ENCODE measurements around the gene PTDSS2. TPM values are rescaled to one million over a fixed set of nuclear protein-coding genes. Genes with fewer than 3 reads are reported as not detected.
"Not testable (repeated sequence)": the region's sequence is repeated elsewhere in the genome, so short reads cannot be mapped to it uniquely, and the experiment has no call there.

The PTDSS2 gene
- total RNA-seq, 1 donor from 2014 or later = 27.8 TPM

DNA sequence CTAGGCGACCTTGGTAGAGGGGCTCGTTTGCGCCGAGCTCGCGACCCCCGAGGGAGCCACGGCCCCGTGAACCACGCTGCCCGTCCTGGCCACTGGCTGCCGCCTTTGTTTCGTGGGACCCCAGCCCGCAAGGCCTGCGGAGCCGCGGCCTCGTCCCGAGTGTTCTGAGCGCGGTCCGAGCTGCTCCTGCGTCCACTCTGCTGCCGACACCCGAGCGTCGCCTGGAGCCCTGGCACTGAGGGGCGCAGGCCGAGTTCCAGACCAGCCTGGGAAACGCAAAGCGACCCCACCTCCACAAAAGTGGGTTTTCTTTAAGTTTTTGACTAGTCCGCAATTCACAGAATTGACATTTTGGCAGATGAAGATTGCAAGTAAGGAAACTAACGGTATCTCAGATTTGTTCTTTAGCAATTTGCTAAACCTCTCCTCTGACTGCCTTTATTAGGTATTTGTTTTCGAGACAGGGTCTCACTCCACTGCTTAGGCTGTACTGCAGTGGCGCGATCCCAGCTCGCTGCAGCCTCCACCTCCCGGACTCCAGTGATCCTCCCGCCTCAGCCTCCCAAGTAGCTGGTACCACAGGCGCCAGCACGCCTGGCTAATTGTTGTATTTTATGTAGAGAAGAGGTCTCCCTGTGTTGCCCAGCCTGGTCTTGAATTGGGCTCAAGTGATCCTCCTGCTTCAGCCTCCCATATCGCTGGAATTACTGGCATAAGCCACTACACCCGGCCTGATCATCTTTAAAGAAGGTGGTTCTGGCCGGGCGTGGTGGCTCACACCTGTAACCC is 57.8 kb downstream of the PTDSS2 start:
- intact Hi-C loops (cut with DNase I) = loop anchor here (2.0 kb wide), 1 partner anchor 57 kb away; the partner anchor contains the start of gene PTDSS2
- ATAC-seq (no peak), DNase-seq (ENCODE audit: missing footprints) (peak; percentile 65)

DNA sequence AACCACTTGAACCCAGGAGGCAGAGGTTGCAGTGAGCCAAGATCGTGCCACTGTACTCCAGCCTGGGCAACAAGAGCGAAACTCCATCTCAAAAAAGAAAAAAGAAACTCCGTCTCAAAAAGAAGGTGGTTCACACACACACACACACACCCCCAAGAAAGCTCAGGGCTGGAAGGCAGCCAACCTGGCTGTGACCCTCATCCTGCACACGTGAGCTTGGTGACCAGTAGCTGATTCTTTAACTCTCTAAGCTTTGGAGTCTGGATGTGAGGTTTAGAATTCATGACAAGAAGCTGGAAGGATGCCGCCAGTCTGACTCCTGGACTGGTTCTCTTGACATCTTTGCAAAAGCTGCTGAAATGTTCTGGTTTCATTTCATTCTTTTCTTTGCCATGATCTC is 58.9 kb downstream of the PTDSS2 start:
- ATAC-seq (no peak), DNase-seq (ENCODE audit: missing footprints) (no peak)
- intact Hi-C loops (cut with DNase I) = no loop called here

DNA sequence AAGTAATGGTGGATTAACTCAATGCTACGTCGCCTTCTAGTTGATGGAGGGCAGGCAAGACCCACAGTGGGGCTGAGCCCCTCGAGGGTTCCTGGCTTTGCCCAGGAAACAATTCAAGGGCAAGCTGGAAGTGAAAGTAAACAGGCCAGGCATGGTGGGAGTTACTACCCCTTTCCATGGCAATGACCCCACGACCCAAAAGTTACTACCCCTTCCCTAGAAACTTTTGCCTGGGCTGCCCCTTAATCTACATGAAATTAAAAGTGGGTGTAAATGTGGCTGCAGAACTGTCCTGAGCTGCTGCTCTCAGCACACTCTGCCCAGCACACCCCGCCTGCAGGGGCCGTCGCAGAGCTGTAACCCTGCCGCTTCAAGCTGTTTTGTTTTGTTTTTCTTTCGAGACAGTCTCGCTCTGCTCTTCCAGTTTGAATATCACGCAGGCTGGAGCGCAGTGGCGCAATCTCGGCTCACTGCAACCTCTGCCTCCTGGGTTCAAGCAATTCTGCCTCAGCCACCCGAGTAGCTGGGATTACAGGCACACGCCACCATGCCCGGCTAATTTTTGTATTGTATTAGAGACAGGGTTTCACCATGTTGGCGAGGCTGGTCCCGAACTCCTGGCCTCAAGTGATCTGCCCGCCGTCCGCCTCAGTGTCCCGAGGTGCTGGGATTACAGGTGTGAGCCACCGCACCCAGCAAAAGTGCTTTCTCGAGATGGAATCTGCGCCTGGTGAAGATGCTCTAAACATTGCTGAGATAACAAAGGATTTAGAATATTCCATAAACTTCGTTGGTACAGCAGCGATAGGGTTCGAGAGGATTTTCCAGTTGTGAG is 62.9 kb downstream of the PTDSS2 start:
- DNase-seq (ENCODE audit: missing footprints) (no peak), ATAC-seq (no peak)
- intact Hi-C loops (cut with DNase I) = no loop called here

DNA sequence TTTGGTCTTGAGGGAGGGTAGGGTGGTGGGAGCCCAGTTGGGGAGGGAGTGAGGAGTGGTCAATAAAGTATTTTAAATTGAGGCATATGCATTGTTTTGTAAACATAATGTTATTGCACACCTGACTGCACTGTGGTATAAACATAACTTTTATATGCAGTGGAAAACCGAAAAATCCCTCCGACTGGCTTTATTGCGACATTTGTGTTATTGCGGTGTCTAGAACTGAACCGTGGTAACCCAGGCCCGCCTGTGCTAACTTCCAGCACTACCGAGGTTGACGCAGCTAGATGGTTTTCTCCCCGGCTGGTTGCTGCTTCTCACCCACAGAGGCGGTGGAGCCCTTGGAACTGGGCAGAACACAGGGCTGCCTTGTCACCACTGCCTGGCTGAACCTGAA is 64.5 kb downstream of the PTDSS2 start:
- no peak for DNase-seq (ENCODE audit: missing footprints)
- intact Hi-C loops (cut with DNase I) = loop anchor here (5.0 kb wide), 1 partner anchor 107 kb away; no protein-coding TSS in a partner anchor

DNA sequence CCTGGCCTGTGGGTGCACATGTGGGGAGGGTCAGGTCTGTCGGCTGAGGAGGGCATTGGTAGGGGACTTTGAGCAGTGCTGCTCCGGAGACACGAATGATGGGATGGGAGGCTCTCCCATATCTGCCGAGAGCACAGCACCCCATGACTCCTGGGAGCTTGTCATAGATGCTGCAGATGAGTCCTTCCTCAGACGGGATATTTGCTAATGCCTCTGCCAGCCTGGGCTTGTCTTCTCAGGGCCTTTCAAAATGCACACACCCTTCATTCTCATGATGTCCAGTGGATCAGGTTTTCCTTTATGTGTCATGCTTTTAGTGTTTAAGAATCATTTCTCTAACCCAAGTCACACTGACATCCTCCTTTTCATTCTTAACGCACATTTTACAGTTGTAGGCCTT is 65.1 kb downstream of the PTDSS2 start:
- no peak for ATAC-seq
- DNase-seq (ENCODE audit: missing footprints) = no peak
- intact Hi-C loops (cut with DNase I) = loop anchor here (5.0 kb wide), 1 partner anchor 108 kb away; no protein-coding TSS in a partner anchor

More for the DNA sequence above, 64.5 kb downstream of the PTDSS2 start:
- ATAC-seq = no peak

DNA sequence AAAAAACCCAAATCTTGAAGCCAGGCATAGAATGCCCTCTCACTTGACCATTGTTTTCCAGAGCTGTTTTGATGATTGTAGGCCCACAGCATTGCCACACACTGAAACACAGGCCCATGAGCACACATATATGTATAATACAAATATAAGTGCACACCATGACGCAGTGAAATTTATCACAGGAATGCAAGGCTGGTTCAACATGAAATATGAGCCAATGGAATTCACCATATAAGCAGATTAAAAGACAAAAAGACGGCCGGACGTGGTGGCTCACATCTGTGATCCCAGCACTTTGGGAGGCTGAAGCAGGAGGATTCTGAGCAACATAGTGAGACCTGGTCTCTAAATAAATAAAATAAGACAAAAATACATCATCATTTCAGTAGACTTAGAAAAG is 66.3 kb downstream of the PTDSS2 start:
- intact Hi-C loops (cut with DNase I) = loop anchor here (5.0 kb wide), 1 partner anchor 109 kb away; no protein-coding TSS in a partner anchor
- no peak for DNase-seq (ENCODE audit: missing footprints)
- no peak for ATAC-seq

DNA sequence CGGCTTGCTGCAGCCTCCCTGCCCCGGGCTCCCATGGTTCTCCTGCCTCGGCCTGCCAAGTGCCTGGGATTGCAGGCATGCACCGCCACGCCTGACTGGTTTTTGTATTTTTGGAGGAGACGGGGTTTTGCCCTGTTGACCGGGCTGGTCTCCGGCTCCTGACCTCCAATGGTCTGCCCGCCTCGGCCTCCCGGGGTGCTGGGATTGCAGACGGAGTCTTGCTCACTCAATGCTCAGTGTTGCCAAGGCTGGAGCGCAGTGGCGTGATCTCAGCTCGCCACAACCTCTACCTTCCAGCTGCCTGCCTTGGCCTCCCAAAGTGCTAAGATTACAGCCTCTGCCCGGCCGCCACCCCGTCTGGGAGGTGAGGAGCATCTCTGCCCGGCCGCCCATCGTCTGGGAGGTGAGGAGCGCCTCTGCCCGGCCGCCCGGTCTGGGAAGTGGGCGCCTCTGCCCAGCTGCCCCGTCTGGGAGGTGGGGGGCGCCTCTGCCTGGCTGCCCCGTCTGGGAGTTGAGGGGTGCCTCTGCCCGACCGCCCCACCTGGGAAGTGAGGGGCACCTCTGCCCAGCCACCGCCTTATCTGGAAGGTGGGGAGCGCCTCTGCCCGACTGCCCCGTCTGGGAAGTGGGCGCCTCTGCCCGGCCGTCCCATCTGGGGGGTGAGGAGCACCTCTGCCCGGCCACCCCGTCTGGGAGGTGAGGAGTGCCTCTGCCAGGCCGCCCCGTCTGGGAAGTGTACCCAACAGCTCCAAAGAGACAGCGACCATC is 67.0 kb downstream of the PTDSS2 start:
- DNase-seq (ENCODE audit: missing footprints) = peak; percentile 71
- intact Hi-C loops (cut with DNase I) = loop anchor here (5.0 kb wide), 1 partner anchor 110 kb away; no protein-coding TSS in a partner anchor
- ATAC-seq = not testable (repeated sequence)

DNA sequence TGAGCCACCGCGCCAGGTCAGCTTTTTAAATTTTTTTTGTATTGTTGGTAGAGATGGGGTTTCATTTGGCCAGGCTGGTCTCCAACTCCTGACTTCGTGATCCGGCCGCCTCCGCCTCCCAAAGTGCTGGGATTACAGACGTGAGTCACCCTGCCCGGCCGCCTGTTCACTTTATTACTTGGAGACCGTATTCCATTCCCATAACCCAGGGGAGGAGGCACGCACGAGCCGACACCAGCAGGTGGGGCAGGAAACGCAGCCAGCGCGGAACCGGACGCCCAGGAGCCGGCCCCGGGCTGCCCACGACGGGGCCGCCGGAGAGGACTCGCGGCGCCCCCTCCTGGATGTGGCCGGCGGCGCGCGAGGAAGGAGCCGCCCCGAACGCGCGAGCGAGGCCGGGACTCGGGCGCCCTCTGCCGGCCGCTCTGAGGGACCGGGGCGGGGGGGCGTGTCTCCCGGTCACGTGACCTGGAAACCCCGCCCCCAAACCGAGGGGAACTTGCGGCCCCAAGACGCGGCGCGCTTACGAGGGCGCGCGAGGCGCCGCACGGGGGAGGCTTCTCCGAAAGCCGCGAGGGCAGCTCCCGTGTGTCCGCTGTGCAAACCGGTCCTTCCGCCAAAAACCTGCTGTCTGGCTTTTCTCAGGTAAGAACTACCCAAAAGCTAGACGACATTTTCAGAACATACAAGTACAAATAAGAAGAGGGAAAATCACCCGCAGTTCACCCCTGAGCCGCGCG is 68.6 kb downstream of the PTDSS2 start:
- intact Hi-C loops (cut with DNase I) = loop anchor here (5.0 kb wide), 1 partner anchor 111 kb away; no protein-coding TSS in a partner anchor
- ATAC-seq = peak; percentile 98
- DNase-seq (ENCODE audit: missing footprints) = peak; percentile 94

DNA sequence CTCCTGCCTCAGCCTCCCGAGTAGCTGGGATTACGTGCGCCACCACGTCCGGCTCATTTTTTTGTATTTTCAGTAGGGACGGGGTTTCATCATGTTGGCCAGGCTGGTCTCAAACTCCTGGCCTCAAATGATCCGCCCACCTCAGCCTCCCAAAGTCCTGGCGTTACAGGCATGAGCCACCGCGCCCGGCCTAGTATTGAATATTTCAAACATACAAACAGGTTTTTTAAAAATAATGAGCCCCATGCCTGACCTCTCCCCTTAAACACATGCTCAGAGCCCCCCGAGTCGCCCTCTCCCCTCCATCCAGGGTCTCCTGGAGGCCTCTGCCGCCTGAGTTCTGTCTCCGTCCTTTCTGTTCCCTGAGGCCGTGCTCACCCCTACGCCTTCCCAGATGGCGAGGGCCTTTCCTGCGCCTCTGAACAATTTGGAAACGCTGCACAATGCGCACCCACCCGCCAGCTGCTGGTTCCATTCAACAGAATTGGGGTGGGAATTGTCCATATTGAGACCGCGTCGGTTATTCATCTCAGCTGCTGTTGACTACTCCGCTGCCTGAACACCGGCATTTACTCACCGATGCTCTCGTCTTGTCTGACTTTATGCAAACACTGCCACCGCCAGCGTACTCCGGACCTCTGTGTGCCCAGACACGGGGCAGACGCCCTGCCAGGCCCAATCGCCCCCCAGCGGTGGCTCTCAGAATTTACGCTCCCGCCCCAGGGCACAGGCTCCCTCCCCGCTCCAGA is 70.5 kb downstream of the PTDSS2 start:
- intact Hi-C loops (cut with DNase I) = no loop called here
- DNase-seq (ENCODE audit: missing footprints) (peak; percentile 65), ATAC-seq (no peak)

DNA sequence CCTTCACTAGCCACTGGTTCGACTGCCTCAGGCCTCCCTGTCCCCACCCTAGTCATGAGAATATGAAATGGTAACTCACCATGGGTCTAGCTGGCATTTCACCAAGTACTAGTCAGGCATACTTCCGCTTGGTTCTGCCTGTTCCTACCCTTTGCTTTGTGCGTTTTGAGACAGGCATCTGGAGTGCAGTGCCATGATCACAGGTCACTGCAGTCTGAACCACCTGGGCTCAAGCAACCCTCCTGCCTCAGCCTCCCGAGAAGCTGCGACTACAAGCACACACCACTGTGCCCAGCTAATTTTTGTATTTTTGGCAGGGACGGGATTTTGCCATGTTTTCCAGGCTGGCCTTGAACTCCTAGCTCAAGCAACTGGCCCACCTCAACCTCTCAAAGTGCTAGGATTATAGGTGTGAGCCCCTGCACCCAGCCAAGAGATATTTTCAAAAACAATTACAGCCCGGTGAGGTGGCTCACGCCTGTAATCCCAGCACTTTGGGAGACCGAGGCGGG is 71.2 kb downstream of the PTDSS2 start:
- ATAC-seq = no peak
- intact Hi-C loops (cut with DNase I) = no loop called here
- DNase-seq (ENCODE audit: missing footprints) = no peak

DNA sequence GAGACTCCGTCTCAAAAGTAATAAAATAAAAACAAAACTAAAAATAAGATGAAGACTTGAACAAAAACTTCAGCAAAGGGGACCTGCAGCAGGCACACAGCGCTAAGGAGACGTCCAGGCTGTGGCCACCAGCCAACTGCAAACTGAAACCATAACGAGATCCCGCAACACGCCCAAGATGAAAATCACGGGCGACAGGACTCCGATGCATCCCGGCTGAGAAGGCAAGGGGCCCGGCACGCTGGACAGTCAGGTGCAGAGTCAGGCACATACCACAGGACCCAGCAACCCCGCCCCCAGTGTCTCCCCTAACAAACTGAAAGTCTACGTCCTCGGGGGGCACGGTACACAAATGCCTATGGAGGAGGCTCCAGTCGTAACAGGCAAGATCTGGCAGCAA is 76.1 kb downstream of the PTDSS2 start:
- ATAC-seq = no peak
- intact Hi-C loops (cut with DNase I) = no loop called here
- peak; percentile 62 for DNase-seq (ENCODE audit: missing footprints)

DNA sequence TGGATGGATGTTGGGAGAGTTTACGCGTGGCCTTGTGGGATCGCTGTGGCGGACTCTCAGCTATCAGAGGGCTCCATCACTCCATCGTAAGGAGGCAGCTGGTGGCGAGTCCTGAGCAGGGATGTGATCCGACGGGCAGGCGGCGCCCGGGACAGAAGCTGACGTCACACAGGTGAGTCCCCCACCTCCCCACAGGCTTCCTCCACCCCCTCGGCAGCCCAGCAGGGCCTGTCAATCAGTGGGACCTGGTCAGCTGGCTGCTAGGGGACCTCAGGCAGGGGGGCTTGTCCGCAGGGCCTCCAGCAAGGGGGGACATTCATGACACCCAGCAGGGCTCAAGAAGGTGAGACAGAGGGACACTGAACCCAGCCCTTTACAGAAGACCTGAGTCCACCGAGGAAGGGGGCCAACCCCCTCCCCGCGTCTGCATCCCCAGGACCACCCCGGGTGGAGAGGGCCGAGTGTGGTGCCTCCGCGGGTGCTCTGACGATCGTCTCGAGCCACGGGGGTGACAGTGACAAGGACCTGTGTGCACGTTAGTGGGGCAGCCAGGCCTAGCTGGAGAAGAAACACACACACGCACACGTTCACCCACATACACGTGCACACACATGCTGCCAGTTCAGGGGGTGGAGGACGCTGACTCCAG is 78.2 kb downstream of the PTDSS2 start:
- ATAC-seq (no peak), DNase-seq (ENCODE audit: missing footprints) (peak; percentile 45)
- intact Hi-C loops (cut with DNase I) = no loop called here

DNA sequence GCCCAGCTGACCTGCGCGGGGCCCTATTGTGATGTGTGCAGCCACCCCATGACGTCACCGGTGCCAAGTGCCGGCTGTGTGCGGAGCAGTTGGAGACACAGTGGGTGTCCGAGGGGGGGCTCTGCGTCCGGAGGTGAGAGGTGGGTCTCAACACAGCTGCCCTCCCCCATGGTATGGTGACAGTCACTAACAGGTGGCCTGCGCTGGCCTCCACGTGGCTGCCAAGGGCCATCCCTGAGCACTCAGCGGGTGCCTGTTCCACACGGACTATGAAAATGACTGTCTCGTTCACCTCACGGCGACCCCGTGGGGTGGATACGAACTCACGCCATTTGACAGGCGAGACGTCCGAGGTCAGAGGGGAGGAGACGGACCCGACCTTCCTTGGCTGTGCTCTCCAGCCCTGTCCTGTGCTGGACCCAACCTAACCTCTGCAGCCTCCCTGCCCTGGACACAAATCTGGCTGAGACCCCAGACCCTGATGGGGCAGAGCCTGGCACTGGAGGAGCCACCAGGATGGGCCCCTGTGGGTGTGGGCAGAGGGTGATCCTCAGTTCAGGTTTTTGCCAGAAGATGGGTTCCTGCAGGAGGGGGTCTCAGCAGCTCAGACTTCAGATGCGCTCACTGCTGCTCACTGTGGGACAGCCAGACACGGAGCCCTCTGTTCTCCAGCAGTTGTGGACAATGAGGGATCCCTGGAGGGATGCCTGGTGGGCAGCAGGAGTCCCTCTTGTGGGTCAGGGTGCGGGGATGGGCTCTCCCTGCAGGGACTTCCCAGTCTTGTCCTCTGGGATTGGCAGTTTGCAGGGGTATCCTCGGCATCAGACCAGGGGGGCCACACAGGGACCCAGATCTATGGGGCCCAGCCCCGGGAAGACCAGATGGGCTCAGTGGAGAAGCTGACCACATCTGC is 79.0 kb downstream of the PTDSS2 start:
- DNase-seq (ENCODE audit: missing footprints) (peak; percentile 50), ATAC-seq (no peak)
- intact Hi-C loops (cut with DNase I) = no loop called here

DNA sequence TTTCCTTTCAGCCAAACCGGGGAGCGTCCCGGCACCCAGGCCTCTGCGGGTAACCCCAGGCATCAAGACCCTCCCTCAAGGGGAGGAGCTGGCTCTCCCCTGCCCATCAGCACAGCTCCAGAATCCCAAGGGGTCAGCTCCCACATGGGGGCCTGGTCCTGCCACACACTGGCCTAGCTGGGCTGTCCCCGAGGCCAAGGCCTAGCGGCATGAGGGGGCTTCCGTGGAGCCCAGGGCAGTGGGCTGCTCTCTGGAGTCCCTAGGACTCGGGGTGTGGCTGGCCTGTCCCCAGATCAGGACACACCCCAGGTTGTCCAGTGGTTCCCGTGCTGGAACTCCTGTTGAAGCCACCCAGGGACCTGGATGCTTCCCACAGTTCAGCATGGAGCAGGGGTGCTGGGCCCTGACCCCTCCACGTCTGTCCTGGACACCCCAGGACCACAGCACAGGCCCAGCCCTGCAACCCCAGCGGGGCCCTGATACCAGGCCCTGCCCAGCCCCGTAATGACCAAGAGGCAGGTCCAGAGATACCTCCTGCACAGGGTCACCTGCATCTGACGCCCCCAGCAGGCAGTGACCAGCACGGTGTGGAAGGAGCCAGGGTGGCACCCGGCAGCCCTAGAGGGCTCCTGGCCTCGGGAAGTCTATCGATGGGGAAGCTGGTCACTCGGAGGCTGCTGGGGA is 79.8 kb downstream of the PTDSS2 start:
- no peak for ATAC-seq
- DNase-seq (ENCODE audit: missing footprints) = peak; percentile 62
- intact Hi-C loops (cut with DNase I) = no loop called here

All from Right ventricle myocardium inferior (tissue), 1 donor.